WTC11 (cell line): ENCODE data around the gene MAP7D2. TPM values are rescaled to one million over a fixed set of nuclear protein-coding genes. Genes with fewer than 3 reads are reported as not detected.

Experiments
- ATAC-seq: fragments of 200-7000 bp; cut with Tn5 transposase; 2 replicates; pipeline ENCODE4 v1.10.0; 2021; ENCODE audit warnings: mild to moderate bottlenecking, moderate library complexity
- CTCF ChIA-PET: fragments of 300-600 bp; sonication (Branson Sonifier 250); formaldehyde crosslinking; loops from one replicate; lab custom pipeline; 2021; ENCODE audit warnings: antibody characterized with exemption; lab: Charles Lee
- POLR2A ChIA-PET: fragments of 350-600 bp; sonication (Branson Sonifier 250); formaldehyde crosslinking; loops from one replicate; lab custom pipeline; 2021; ENCODE audit warnings: antibody characterized with exemption; lab: Charles Lee
- DNase-seq: peaks from one replicate; pipeline ENCODE4 v3.0.0; 2021; ENCODE audit warnings: low spot score
- H3K27ac Mint-ChIP-seq: 2 replicates; pipeline ENCODE4 v1.8.0; 2021; ENCODE audit warnings: mixed read lengths
- H3K27me3 Mint-ChIP-seq: 2 replicates; pipeline ENCODE4 v1.8.0; 2021; ENCODE audit warnings: low read depth, mild to moderate bottlenecking, moderate library complexity, mixed read lengths
- H3K36me3 Mint-ChIP-seq: 2 replicates; pipeline ENCODE4 v1.8.0; 2021; ENCODE audit warnings: mixed read lengths
- H3K4me1 Mint-ChIP-seq: 2 replicates; pipeline ENCODE4 v1.8.0; 2022; ENCODE audit warnings: mixed read lengths
- H3K4me3 Mint-ChIP-seq: 2 replicates; pipeline ENCODE4 v1.8.0; 2021; ENCODE audit warnings: mild to moderate bottlenecking, moderate library complexity, mixed read lengths
- H3K9me3 Mint-ChIP-seq: 2 replicates; pipeline ENCODE4 v1.8.0; 2021; ENCODE audit warnings: mixed read lengths
- E2F4 ChIP-seq: sonication (generic); formaldehyde crosslinking; IDR thresholded peaks from 2 replicates; pipeline ENCODE4 v1.8.1; 2022; ENCODE audit warnings: low read depth, mild to moderate bottlenecking, moderate library complexity, missing genetic modification reagents, borderline replicate concordance
- EMX1 ChIP-seq: fragments of 250-450 bp; sonication (Bioruptor Pico); IDR thresholded peaks from 2 replicates; pipeline ENCODE4 v1.8.0; 2021; ENCODE audit warnings: mild to moderate bottlenecking
- FOXJ3 ChIP-seq: sonication (generic); formaldehyde crosslinking; IDR thresholded peaks from 2 replicates; pipeline ENCODE4 v1.9.0; 2021; ENCODE audit warnings: missing genetic modification reagents, mild to moderate bottlenecking, borderline replicate concordance
- FOXP1 ChIP-seq: sonication (generic); formaldehyde crosslinking; IDR thresholded peaks from 2 replicates; pipeline ENCODE4 v1.8.0; 2022; ENCODE audit warnings: missing genetic modification reagents, mild to moderate bottlenecking, moderate library complexity, borderline replicate concordance
- GABPB1 ChIP-seq: sonication (generic); formaldehyde crosslinking; IDR thresholded peaks from 2 replicates; pipeline ENCODE4 v1.8.1; 2023; ENCODE audit warnings: mild to moderate bottlenecking, missing genetic modification reagents
- JAZF1 ChIP-seq: fragments of 250-450 bp; sonication (Bioruptor Pico); IDR thresholded peaks from 2 replicates; pipeline ENCODE4 v1.9.0; 2021; ENCODE audit warnings: moderate library complexity, mild to moderate bottlenecking, inconsistent platforms
- JUN ChIP-seq: sonication (generic); formaldehyde crosslinking; IDR thresholded peaks from 2 replicates; pipeline ENCODE4 v1.8.0; 2023; ENCODE audit warnings: mild to moderate bottlenecking, missing genetic modification reagents
- MLX ChIP-seq: sonication (generic); formaldehyde crosslinking; IDR thresholded peaks from 2 replicates; pipeline ENCODE4 v1.8.1; 2023; ENCODE audit warnings: mild to moderate bottlenecking, missing genetic modification reagents, moderate library complexity
- OVOL2 ChIP-seq: fragments of 250-450 bp; sonication (Bioruptor Pico); IDR thresholded peaks from 2 replicates; pipeline ENCODE4 v1.9.0; 2021; ENCODE audit warnings: mild to moderate bottlenecking, borderline replicate concordance
- RORB ChIP-seq: fragments of 250-450 bp; sonication (Bioruptor Pico); IDR thresholded peaks from 2 replicates; pipeline ENCODE4 v1.9.0; 2021; ENCODE audit warnings: mild to moderate bottlenecking
- SOX15 ChIP-seq: fragments of 250-450 bp; sonication (Bioruptor Pico); IDR thresholded peaks from 2 replicates; pipeline ENCODE4 v1.9.0; 2021; ENCODE audit warnings: mild to moderate bottlenecking
- SP1 ChIP-seq: sonication (generic); formaldehyde crosslinking; conservative IDR thresholded peaks from 2 replicates; pipeline ENCODE4 v1.8.1; 2022; ENCODE audit warnings: missing genetic modification reagents
- TEAD1 ChIP-seq: sonication (generic); formaldehyde crosslinking; IDR thresholded peaks from 2 replicates; pipeline ENCODE4 v1.8.0; 2022; ENCODE audit warnings: mild to moderate bottlenecking, missing genetic modification reagents
- TP53 ChIP-seq: sonication (generic); formaldehyde crosslinking; IDR thresholded peaks from 2 replicates; pipeline ENCODE4 v1.8.1; 2023; ENCODE audit warnings: mild to moderate bottlenecking, missing genetic modification reagents
- ZNF281 ChIP-seq: sonication (generic); formaldehyde crosslinking; IDR thresholded peaks from 2 replicates; pipeline ENCODE4 v1.8.0; 2023; ENCODE audit warnings: mild to moderate bottlenecking, missing genetic modification reagents
- ZNF317 ChIP-seq: sonication (generic); formaldehyde crosslinking; IDR thresholded peaks from 2 replicates; pipeline ENCODE4 v1.8.1; 2023; ENCODE audit warnings: low read depth, mild to moderate bottlenecking, moderate library complexity, missing genetic modification reagents, borderline replicate concordance
- ZNF423 ChIP-seq: fragments of 250-450 bp; sonication (Bioruptor Pico); IDR thresholded peaks from 2 replicates; pipeline ENCODE4 v2.1.2; 2022; ENCODE audit warnings: mild to moderate bottlenecking, moderate library complexity
- ZNF512 ChIP-seq: sonication (generic); formaldehyde crosslinking; IDR thresholded peaks from 2 replicates; pipeline ENCODE4 v1.8.1; 2022; ENCODE audit warnings: missing genetic modification reagents, borderline replicate concordance
- total RNA-seq: library from RNA; stranded (reverse); gene quantifications from 3 replicates; pipeline ENCODE4 v1.2.3, GENCODE V29; 2021
- TF ChIP-seq, protein P1 (sequence below): fragments of 200-600 bp; IDR thresholded peaks from 2 replicates; pipeline ENCODE4 v1.8.0; 2022; ENCODE audit warnings: antibody characterized with exemption
- TF ChIP-seq, protein P2 (sequence below): sonication (generic); formaldehyde crosslinking; IDR thresholded peaks from 2 replicates; pipeline ENCODE4 v1.8.1; 2023; ENCODE audit warnings: mild to moderate bottlenecking, missing genetic modification reagents, moderate library complexity
- TF ChIP-seq, protein P3 (sequence below): fragments of 250-450 bp; sonication (Bioruptor Pico); IDR thresholded peaks from 2 replicates; pipeline ENCODE4 v1.9.0; 2021; ENCODE audit warnings: mild to moderate bottlenecking
- TF ChIP-seq, protein P4 (sequence below): sonication (generic); formaldehyde crosslinking; IDR thresholded peaks from 2 replicates; pipeline ENCODE4 v1.8.1; 2022; ENCODE audit warnings: low read depth, missing genetic modification reagents, borderline replicate concordance
- TF ChIP-seq, protein P5 (sequence below): sonication (generic); formaldehyde crosslinking; IDR thresholded peaks from 2 replicates; pipeline ENCODE4 v1.8.1; 2022; ENCODE audit warnings: mild to moderate bottlenecking, missing genetic modification reagents, moderate library complexity, borderline replicate concordance

The MAP7D2 gene
- total RNA-seq, 1 experiment from 2014 or later: 0.57 TPM

- CTCF ChIA-PET: interaction anchor here (0.9 kb wide), 1 partner anchor 226 kb away, joined by 4 read pairs; no protein-coding TSS in a partner anchor
- Mint-ChIP-seq H3K4me3 (no peak overlapping the region), H3K27ac (no peak overlapping the region)
- POLR2A ChIA-PET: no interaction called here
- TF ChIP-seq FOXP1 (CRISPR knock-in tag) (no peak), ZNF423 (CRISPR knock-in tag) (no peak), TP53 (CRISPR knock-in tag) (no peak), EMX1 (no peak)
- TF ChIP-seq, all 79 proteins: peak for 0
- DNase-seq (no peak), ATAC-seq (no peak)
- H3K36me3 Mint-ChIP-seq: no peaks in the 10 kb centered on the region
- H3K27me3 Mint-ChIP-seq: no peaks in the 10 kb centered on the region
- H3K4me1 Mint-ChIP-seq: peaks cover 4% of the 10 kb centered on the region
- no peaks in the 10 kb centered on the region for H3K9me3 Mint-ChIP-seq
Observed at GRCh38 chrX:20026278-20026677, 90.4 kb downstream of the MAP7D2 start.

DNA sequence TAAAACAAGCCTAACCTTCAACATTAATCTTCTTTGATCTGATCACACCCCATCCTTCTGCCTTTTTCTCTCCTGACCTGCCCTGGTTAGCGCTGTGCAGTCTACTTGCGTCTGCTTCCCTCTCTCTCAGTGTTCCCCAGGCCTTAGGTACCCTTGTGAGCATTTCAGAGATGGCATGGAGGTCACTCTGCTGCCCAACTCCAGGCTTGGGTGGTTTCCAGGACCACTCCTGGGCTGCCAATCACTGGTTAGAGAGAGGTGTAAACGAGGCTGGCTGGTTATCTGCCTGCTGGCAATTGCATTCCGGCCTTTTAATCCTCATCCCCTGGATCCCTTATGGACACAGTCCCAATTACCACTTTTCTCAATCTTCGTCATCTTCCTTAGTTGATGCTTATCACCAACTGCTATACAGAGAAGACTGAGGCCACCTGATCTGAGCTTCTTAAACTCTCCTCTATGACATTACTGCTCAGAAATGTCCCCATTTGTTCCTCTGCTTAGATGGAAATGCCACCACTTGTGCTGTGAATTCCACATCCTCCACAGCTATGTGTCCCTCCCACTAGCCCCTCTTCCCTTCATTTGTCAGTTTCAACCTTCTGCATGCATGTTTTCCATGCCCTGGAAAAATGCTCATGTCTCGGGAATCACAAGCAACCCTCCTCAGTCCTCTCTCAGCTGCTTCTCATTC is 96.9 kb downstream of the MAP7D2 start:
- Mint-ChIP-seq H3K27ac (no peak overlapping the region), H3K27me3 (no peaks in the 10 kb centered on the region; the same call in 1 of the 2 replicates), H3K9me3 (no peaks in the 10 kb centered on the region), H3K36me3 (no peaks in the 10 kb centered on the region), H3K4me1 (no peaks in the 10 kb centered on the region), H3K4me3 (no peak overlapping the region)
- DNase-seq (no peak), ATAC-seq (no peak)
- TF ChIP-seq ZNF281 (CRISPR knock-in tag) (no peak), JUN (CRISPR knock-in tag) (no peak), SOX15 (no peak), JAZF1 (no peak), TEAD1 (CRISPR knock-in tag) (no peak), OVOL2 (no peak), FOXJ3 (CRISPR knock-in tag) (no peak), ZNF512 (CRISPR knock-in tag) (no peak), MLX (CRISPR knock-in tag) (no peak), SP1 (no peak), E2F4 (CRISPR knock-in tag) (no peak), RORB (CRISPR knock-in tag) (no peak), GABPB1 (CRISPR knock-in tag) (no peak), ZNF317 (no peak)
- TF ChIP-seq, protein P1, sequence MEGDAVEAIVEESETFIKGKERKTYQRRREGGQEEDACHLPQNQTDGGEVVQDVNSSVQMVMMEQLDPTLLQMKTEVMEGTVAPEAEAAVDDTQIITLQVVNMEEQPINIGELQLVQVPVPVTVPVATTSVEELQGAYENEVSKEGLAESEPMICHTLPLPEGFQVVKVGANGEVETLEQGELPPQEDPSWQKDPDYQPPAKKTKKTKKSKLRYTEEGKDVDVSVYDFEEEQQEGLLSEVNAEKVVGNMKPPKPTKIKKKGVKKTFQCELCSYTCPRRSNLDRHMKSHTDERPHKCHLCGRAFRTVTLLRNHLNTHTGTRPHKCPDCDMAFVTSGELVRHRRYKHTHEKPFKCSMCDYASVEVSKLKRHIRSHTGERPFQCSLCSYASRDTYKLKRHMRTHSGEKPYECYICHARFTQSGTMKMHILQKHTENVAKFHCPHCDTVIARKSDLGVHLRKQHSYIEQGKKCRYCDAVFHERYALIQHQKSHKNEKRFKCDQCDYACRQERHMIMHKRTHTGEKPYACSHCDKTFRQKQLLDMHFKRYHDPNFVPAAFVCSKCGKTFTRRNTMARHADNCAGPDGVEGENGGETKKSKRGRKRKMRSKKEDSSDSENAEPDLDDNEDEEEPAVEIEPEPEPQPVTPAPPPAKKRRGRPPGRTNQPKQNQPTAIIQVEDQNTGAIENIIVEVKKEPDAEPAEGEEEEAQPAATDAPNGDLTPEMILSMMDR: no peak
- TF ChIP-seq, protein P2, sequence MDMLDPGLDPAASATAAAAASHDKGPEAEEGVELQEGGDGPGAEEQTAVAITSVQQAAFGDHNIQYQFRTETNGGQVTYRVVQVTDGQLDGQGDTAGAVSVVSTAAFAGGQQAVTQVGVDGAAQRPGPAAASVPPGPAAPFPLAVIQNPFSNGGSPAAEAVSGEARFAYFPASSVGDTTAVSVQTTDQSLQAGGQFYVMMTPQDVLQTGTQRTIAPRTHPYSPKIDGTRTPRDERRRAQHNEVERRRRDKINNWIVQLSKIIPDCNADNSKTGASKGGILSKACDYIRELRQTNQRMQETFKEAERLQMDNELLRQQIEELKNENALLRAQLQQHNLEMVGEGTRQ (CRISPR knock-in tag): no peak
- TF ChIP-seq, protein P3, sequence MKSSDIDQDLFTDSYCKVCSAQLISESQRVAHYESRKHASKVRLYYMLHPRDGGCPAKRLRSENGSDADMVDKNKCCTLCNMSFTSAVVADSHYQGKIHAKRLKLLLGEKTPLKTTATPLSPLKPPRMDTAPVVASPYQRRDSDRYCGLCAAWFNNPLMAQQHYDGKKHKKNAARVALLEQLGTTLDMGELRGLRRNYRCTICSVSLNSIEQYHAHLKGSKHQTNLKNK (CRISPR knock-in tag): no peak
- TF ChIP-seq, protein P4, sequence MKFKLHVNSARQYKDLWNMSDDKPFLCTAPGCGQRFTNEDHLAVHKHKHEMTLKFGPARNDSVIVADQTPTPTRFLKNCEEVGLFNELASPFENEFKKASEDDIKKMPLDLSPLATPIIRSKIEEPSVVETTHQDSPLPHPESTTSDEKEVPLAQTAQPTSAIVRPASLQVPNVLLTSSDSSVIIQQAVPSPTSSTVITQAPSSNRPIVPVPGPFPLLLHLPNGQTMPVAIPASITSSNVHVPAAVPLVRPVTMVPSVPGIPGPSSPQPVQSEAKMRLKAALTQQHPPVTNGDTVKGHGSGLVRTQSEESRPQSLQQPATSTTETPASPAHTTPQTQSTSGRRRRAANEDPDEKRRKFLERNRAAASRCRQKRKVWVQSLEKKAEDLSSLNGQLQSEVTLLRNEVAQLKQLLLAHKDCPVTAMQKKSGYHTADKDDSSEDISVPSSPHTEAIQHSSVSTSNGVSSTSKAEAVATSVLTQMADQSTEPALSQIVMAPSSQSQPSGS (CRISPR knock-in tag): no peak
- TF ChIP-seq, protein P5, sequence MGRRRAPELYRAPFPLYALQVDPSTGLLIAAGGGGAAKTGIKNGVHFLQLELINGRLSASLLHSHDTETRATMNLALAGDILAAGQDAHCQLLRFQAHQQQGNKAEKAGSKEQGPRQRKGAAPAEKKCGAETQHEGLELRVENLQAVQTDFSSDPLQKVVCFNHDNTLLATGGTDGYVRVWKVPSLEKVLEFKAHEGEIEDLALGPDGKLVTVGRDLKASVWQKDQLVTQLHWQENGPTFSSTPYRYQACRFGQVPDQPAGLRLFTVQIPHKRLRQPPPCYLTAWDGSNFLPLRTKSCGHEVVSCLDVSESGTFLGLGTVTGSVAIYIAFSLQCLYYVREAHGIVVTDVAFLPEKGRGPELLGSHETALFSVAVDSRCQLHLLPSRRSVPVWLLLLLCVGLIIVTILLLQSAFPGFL (CRISPR knock-in tag): no peak
- POLR2A ChIA-PET: no interaction called here
- CTCF ChIA-PET: no interaction called here
